Prostate gland (tissue), 2 donors: ENCODE measurements around the gene PARVB. TPM values are rescaled to one million over a fixed set of nuclear protein-coding genes. Genes with fewer than 3 reads are reported as not detected.

Experiments
- DNase-seq: peaks from one replicate; pipeline ENCODE4 v3.0.0-alpha.2; 2019; ENCODE audit warnings: low spot score
- H3K27ac ChIP-seq, 2 donors: fragments of 200-600 bp; sonication (generic); 2 replicates each; pipeline ENCODE4 v1.5.1; 2017 to 2019
- H3K27me3 ChIP-seq: fragments of 200-600 bp; sonication (generic); replicated peaks from 2 replicates; pipeline ENCODE4 v1.5.1; 2019; ENCODE audit not compliant: insufficient read depth
- H3K36me3 ChIP-seq, 2 donors: fragments of 200-600 bp; sonication (generic); 1 replicate in 1 of 2; 2 replicates in 1 of 2; pipeline versions ENCODE4 v1.5.1 to v1.8.1; 2017 to 2019
- H3K4me1 ChIP-seq: fragments of 200-600 bp; sonication (generic); replicated peaks from 2 replicates; pipeline ENCODE4 v1.5.1; 2019
- H3K4me3 ChIP-seq, 2 donors: fragments of 200-600 bp; sonication (generic); 2 replicates each; pipeline ENCODE4 v1.5.1; 2017 to 2019
- H3K9me3 ChIP-seq: fragments of 200-600 bp; sonication (generic); 2 replicates; pipeline ENCODE4 v1.5.1; 2017
- POLR2A ChIP-seq: fragments of 450-650 bp; IDR thresholded peaks from one replicate; pipeline ENCODE4 v1.6.1; 2016; ENCODE audit warnings: antibody characterized with exemption, mild to moderate bottlenecking
- POLR2AphosphoS5 ChIP-seq: sonication (generic); formaldehyde crosslinking; IDR thresholded peaks from one replicate; pipeline ENCODE4 v1.6.1; 2017; ENCODE audit warnings: antibody characterized with exemption
- WGBS: methylation state at CpG from one replicate; pipeline ENCODE4 v1.1.5; 2018; 5-methylcytosine and 5-hydroxymethylcytosine counted together
- intact Hi-C: fragments of 100-400 bp; cut with DNase I; formaldehyde crosslinking; loops from one replicate; pipeline ENCODE4 v1.14.2; 2022
- total RNA-seq, 2 donors: library from RNA; depleted of rRNA; stranded (reverse); fragments of >200 nt; gene quantifications; one replicate each; pipeline ENCODE4 v1.1.0, GENCODE V29; 2016
- TF ChIP-seq, protein P1 (sequence below), 4 experiments: fragments of 200-600 bp in 2 of 4; fragments of 450-650 bp in 2 of 4; sonication (generic) in 2 of 4; IDR thresholded peaks; 1 replicate in 3 of 4; 2 replicates in 1 of 4; pipeline ENCODE4 v1.5.1; 2016 to 2019; ENCODE audit warnings: antibody characterized with exemption in 4 of 4, mild to moderate bottlenecking in 2 of 4, moderate library complexity in 2 of 4

Gene PARVB
- total RNA-seq, 2 donors from 2014 or later, result 11.7 to 28.4 TPM

DNA sequence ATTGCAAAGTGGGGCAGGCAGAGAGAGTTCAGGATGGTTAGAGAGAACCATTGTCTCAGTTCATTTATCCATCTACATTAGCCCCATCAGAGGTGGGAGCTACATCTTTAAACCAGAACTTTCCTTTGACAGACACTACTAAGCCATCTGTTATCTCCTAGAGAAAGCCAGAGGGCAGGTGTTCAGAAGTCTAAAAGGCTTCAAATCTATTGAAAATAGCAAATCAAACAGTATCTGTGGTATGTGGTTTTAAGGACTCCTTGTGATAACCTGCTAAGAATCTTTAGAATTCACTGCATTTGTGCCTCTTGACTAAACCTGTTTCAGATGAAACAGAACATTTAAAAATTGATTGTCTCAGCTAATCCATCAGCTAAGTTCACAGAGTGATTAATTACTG, 112.7 kb downstream of the PARVB start:
- Histone ChIP-seq H3K36me3 (no peaks in the 10 kb centered on the region), H3K27me3 (no peaks in the 10 kb centered on the region), H3K9me3 (no peaks in the 10 kb centered on the region), H3K27ac (no peak overlapping the region), H3K4me3 (no peak overlapping the region), H3K4me1 (no peaks in the 10 kb centered on the region)
- no peak for DNase-seq
- intact Hi-C loops, result no loop called here
- TF ChIP-seq, protein P1, sequence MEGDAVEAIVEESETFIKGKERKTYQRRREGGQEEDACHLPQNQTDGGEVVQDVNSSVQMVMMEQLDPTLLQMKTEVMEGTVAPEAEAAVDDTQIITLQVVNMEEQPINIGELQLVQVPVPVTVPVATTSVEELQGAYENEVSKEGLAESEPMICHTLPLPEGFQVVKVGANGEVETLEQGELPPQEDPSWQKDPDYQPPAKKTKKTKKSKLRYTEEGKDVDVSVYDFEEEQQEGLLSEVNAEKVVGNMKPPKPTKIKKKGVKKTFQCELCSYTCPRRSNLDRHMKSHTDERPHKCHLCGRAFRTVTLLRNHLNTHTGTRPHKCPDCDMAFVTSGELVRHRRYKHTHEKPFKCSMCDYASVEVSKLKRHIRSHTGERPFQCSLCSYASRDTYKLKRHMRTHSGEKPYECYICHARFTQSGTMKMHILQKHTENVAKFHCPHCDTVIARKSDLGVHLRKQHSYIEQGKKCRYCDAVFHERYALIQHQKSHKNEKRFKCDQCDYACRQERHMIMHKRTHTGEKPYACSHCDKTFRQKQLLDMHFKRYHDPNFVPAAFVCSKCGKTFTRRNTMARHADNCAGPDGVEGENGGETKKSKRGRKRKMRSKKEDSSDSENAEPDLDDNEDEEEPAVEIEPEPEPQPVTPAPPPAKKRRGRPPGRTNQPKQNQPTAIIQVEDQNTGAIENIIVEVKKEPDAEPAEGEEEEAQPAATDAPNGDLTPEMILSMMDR (IDR thresholded peaks at IDR 0.05), result no peak
- TF ChIP-seq POLR2A (no peak), POLR2AphosphoS5 (no peak)

DNA sequence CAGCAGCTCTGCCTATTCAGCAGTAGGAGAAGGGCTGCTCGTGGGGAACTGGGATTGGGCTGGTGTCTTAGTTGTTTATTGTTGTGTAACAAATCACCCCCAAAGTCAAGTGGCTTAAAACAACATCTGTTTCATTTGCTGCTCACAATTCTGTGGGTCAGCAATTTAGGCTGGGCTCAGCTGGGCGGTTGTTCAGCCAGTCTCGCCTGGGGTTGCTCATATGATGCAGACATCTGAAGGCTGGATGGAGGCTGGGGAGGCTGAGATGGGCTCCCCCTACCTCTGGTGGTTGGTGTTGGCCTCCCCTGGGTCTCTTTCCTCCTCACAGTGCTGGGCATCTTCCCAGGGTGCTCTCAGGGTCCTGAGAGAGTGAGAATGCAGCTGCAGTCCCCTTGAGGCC, 113.3 kb downstream of the PARVB start:
- Histone ChIP-seq H3K27me3 (no peaks in the 10 kb centered on the region), H3K27ac (no peak overlapping the region), H3K36me3 (no peaks in the 10 kb centered on the region), H3K9me3 (no peaks in the 10 kb centered on the region), H3K4me1 (no peaks in the 10 kb centered on the region), H3K4me3 (no peak overlapping the region)
- intact Hi-C loops, result no loop called here
- DNase-seq, result no peak
- WGBS, result 100% methylated on average over 3 of the region's 3 CpGs
- TF ChIP-seq POLR2A (no peak), POLR2AphosphoS5 (no peak)
- TF ChIP-seq, protein P1 (IDR thresholded peaks at IDR 0.05), result no peak

DNA sequence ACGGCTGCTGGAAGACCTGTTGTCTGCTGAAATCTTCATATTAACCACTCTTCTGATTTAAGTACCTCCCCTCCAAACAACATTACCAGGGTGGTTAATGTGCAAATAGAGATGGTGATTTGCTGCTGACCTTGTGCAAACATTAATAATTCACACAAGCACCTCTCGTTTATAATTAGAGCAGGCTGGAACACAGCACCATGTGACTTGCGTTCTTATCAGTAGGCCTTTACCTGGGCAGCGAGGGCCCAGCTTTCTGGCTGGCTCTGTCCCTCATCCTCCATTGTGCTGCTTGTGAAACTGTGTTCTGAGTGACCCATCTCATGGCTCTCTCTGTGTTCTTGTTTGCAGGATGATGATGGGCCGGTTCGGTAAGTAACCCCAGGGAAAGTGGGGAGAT, 115.7 kb downstream of the PARVB start:
- WGBS, result 92% methylated on average over 6 of the region's 6 CpGs
- no peak overlapping the region for H3K4me3 ChIP-seq
- intact Hi-C loops, result no loop called here
- DNase-seq, result no peak
- H3K4me1 ChIP-seq, result no peaks in the 10 kb centered on the region
- no peaks in the 10 kb centered on the region for H3K9me3 ChIP-seq
- no peak overlapping the region for H3K27ac ChIP-seq
- TF ChIP-seq POLR2A (no peak), POLR2AphosphoS5 (no peak)
- TF ChIP-seq, protein P1 (IDR thresholded peaks at IDR 0.05), result no peak
- H3K27me3 ChIP-seq, result no peaks in the 10 kb centered on the region
- H3K36me3 ChIP-seq, result no peaks in the 10 kb centered on the region

DNA sequence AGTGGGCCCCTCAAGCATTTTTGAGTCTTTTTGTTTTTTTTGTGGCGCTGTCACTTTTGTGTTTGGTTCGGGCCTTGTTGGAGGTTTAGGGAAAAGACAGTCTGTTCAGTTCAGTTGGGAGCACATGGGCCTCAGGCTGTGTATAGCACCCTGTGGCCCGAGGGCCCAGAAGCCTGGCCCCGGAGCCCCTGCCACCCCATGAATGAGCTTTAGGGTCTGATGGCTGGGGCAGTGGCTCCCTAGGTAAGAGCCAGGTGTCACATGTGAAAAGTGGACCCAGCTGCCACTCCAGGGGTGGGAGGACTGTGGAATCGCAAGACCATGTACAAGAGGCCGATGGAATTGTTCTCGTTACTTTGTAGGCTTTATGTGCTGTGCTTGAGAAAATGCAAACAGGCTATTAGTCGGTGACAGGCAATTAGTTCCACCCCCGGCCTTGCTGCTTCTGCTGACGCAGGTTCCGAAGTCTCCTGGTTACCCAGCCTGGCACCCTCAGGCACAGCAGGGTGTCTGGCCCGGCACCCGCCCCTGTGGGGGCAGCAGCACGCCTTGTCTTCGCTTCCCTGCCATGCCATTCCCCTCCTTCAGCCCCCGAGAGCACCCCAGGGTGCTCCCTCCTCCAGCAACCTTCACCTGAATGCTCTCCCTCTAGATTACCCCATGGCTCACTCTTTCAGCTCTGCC, 118.5 kb downstream of the PARVB start:
- WGBS, result 87% methylated on average over 16 of the region's 16 CpGs
- DNase-seq, result no peak
- Histone ChIP-seq H3K9me3 (no peaks in the 10 kb centered on the region), H3K36me3 (no peaks in the 10 kb centered on the region), H3K27me3 (no peaks in the 10 kb centered on the region), H3K4me3 (no peak overlapping the region), H3K4me1 (no peaks in the 10 kb centered on the region), H3K27ac (no peak overlapping the region)
- TF ChIP-seq, protein P1 (IDR thresholded peaks at IDR 0.05), result no peak
- TF ChIP-seq POLR2A (no peak), POLR2AphosphoS5 (no peak)
- intact Hi-C loops, result no loop called here

DNA sequence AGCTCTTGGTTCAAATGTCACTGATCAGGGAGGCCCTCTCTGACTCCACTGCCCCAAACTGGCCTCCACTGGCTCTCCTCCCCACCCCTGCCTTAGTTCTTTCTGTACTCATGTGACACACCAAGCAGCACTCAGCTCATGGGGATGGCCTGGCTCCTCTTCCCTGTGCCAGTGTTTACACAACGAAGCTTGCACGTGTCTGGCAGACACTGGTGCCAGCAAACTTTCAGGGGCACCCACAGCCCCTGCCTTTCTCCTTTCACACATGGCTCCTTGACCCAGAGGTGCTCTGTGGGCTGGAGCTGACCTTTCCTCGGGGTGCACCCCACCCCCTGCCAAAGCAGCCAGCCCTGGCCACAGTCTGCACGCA, 119.0 kb downstream of the PARVB start:
- TF ChIP-seq, protein P1 (IDR thresholded peaks at IDR 0.05), result no peak
- TF ChIP-seq POLR2A (no peak), POLR2AphosphoS5 (no peak)
- Histone ChIP-seq H3K4me1 (no peaks in the 10 kb centered on the region), H3K36me3 (no peaks in the 10 kb centered on the region), H3K27ac (no peak overlapping the region), H3K9me3 (no peaks in the 10 kb centered on the region), H3K4me3 (no peak overlapping the region), H3K27me3 (no peaks in the 10 kb centered on the region)
- DNase-seq, result no peak
- 39% methylated on average over 4 of the region's 4 CpGs for WGBS
- intact Hi-C loops, result no loop called here
